HG03159 (cell line): ENCODE data around the gene MGMT.

Experiments used
- ATAC-seq: cut with Tn5 transposase; IDR thresholded peaks from one replicate; pipeline ENCODE4 v1.9.1; 2021; ENCODE audit warnings: mild to moderate bottlenecking, moderate library complexity; ENCODE audit not compliant: unreplicated experiment

Gene MGMT

DNA sequence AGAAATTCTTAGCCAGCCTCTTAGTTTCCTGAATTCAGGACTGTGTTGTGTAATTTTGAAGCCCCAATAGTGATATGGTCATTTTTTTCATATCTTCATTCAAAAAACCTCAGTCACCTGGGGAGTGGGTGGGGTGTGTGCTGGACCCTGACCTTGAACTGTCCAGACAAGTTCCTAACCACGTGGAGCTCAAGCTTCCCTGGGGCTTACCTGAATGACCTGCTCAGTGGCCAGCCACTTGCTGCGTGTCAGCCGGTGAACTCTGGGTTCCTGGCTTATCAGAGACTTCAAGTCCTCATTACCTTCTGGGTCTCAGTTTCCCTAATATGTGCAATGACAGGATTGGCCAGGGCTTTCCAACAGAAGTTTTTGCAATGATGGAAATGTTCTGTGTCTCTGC lies 27.1 kb downstream of the MGMT start:
- ATAC-seq = no peak

DNA sequence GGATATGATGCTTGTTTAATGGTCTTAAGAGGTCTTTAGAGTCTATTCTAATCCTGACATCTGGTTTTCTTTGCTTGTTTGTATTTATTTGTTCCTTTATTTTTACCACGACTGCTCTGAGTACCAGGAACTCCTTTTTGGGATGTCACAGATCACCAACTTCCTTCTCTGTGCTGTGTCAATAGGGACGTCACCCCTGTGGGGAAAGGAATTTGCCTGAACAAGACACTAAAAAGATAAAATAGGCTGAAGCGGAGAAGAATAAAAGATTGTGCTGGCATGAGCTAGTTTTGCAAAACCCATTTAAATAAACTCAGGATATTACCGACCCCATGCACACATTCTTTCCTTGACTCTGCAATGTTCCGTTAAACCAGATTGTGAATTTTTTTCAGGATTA lies 27.7 kb downstream of the MGMT start:
- no peak for ATAC-seq

DNA sequence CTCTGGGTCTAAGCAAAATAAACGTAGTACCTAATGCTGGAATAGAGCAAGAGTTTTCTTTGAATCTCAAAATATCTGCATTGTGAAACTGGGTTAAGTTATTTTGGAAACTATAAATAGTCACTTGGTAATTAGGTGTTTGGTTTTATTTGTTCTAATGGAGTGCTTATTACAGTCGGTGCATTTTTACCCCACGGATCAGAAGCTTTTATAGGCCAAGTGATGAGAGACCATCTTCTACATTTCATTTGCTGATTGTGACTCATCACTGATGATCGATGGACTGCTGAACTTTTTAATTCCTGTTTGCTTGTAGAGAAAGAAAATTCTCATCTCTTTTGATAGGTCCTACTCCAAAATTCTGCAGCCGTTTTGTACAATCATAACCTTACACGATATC lies 28.2 kb downstream of the MGMT start:
- ATAC-seq = no peak

DNA sequence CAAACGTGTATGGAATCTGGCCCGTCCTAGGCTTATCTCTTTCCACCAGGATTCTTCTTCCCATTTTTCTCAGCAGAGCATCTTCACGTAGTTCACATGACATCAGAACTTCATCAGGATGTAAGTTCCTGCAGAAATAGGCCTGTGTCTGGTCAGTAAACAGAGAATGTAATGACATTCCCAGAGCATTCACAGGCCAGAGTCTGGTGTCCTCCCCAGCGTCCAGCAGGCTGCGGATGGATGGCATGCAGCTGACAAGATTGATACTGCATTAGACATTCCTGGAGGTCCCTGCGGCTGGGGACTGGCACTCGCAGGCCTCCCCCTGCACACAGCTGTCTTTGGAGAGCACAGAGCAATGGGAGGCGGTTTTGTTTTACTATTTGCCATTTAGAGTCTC lies 28.7 kb downstream of the MGMT start:
- no peak for ATAC-seq

DNA sequence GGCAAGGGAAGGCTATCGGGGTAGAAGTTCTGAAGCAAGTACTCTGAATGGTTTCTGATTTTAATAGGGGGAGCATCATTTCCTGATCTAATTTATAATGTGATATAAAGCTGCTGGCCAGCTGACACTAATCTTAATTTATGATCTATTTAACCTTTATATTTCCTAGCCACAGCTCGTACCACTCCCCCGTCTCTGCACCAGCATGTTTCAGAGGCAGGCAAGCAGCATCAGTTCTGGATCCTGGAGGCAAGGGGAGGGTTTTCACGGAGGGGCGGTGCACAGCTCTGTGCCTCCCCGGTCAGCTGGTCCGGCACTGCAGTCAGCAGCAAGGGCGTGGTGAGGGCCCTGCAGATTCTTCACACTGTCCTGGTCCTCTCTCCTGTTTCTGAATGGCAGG lies 30.0 kb downstream of the MGMT start:
- ATAC-seq = no peak

DNA sequence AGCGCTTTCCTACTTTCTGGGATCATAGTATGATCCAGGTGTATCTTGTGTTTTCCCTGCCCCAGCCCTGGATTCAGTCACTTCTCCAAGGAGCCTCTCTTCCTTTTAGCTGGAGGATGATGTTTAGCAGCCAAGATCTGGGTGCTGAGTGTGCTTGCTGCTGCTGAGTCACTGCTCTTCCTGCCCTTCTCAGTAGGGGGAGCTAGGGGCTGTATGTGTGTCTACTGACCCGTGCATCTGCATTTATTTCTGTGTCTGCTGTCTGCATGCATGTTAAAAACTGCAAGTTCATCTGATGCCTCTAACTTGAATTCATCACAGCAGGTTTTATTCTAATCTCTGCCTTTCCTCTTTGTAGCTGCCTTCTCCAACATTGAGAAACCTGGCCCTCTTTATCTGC lies 31.6 kb downstream of the MGMT start:
- no peak for ATAC-seq

DNA sequence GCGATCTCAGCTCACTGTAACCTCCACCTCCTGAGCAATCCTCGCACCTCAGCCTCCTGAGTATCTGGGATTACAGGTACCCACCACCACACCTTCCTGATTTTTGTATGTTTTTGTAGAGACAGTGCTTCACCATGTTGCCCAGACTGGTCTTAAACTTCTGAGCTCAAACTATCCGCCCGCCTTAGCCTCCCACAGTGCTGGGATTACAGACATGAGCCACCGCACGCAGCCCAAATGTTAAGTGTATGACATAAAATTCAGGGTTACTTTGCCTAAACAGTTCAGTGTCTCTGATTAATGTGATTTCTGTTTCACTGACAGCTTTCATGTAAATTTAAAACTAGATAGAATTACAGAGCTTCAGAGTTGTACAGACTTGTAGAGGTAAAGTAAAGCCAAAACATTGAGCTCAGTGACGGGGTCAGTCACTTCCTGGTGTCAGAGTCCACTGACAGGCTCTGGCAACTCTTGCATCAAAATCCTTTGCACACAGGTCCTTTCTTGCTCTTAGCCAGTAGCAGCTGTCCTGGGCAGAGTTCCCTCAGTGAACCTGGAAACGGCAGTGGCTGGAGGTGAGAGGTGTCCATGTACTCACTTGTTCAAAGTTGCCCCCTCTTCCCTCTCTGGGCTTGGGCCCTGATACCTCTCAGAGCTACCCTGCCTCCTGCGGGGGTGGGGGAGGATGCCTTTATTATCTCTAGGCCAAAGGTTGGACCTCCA lies 33.7 kb downstream of the MGMT start:
- no peak for ATAC-seq

DNA sequence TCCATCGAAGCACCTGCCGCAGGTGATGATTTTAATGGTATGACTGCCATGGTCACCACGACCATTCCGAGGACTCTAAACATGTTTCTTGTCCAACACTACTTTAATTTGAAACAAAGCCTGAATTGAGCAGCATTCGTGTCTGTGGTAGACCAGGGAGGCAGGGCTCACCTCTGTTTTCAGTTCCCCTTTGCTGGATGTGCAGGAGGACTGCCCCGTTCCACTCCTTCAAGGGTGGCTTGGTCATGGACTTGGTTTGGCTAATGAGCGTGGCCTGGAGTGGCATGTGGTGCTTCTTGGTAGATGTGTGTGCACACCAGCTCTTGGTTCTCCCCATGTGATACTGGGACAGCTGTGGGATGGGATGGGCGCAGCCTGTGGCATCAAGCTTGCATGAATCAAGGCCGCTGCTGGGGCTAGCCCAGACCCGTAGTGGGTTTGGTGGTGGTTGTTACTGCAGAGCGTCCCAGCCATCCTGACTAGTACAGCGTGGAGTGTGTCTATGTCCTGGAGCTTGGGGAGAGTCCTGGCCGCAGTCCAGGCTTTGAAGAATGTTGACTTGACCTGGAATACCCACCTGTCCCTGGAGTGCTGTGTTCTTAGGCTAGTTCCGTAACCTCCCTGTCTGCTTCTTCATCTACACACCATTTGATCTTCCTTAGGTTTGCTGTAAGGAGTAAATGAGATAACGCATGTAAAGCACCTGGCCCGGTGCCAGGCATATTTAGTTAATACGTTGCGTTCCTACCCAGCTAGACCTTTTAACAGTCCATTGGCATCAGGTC lies 34.8 kb downstream of the MGMT start:
- peak; percentile 97 for ATAC-seq

DNA sequence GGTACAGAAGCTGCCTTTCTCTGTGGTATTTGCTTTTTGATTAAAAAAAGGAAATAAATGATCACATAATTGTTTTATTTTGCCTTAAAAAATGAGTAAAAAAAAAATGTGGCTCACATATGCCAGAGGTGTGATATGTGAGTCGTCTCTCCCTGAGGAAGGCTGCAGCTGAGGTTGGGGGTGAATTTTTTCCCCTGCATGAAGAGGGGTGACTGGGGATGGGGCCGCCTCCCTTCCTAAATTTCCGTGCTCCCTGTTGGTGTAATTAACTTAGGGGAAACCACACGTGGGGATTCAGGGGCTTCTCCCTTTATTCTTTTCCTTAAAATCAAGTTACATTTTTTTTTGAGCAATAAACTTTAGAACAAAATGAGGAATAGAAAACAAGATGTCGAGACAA lies 35.4 kb downstream of the MGMT start:
- no peak for ATAC-seq

DNA sequence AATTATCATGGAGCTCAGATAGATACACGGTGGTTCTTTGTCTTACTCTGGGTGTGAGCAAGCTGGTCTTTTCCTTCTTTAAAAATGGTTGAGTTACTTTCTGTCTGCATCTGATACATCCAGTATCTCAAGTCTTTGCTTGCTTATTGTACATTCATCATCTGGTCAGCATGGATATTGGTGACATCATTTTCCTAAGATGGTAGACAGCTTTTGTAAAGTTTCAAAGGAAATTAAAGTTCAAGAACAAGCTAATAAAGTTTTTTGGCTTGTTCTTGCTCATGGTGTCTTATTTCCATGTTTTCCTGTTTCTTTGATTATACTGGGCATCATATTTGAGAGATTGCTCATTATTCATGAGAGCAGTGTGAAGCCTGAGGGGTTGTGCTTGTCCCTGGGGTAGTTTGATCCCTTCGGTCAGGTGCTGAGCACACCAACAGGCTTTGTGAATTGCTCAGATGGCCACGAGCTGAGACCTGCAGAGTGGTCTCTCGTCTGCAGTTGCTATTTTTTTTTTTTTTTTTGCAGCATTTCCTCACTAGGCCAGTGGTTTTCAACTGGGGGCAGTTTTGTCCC lies 38.5 kb downstream of the MGMT start:
- no peak for ATAC-seq

DNA sequence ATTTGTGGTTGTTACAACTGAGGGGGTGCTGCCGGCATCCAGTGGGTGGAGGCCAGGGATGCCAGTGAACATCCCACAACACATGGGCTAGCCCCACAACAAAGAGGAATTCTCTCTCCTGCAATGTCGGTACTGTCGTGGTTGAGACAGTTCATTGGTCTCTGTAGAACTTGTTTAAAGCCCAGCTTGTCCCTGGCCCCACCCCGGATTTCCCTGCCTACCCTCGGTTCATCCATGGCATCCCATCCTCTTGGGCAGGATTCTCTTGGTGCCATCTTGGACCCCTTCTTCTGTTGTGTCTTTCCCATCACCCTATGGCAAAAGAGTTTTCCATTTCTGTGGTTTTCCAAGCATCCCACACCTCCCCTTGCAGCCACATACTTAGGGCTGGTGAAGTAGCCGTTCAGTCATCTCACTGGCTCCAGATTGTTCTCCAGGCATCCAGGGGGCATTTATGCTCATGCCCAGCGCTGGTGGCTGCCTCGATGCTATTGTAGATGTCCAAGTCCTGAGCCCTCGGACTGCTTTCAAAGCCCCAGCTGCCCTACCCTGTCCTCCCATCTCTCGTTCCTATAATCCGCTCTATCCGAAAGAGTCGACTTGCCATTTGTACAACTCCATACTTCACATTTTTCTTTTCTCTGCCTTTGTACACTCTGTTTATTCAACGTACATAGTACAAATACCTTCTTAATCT lies 39.2 kb downstream of the MGMT start:
- ATAC-seq = no peak

DNA sequence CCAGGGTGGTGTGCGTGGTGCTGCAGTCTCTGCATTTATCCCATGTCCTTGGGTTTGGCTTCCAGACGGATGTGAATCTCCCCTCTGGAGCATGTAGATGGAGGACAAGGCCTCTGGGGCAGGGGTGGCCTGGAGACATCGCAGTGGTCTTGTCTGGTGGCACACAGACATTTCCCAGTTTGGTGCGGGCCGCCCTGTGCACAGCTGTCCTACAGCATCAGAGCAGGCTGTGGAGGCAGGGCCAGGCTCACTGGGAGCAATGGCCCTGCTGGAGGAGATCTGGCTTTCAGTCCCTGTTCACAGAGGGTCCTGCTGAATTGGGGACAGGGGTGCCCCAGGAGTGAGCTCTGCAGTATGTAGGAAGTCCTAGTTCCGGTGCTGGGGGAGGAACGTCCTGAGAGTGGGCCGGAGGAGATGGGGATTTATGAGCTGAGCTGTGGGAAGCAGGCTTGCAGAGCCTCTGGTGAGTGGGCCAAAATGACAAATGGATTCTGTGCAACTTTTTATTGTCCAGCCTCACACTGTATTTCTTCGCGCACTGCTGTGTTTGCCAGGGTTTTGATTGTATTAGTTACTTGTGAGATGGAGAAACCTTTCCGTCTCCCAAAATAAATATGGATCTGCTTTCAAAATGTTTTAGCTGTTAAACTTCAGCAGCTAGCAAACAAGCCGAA lies 40.3 kb downstream of the MGMT start:
- no peak for ATAC-seq

DNA sequence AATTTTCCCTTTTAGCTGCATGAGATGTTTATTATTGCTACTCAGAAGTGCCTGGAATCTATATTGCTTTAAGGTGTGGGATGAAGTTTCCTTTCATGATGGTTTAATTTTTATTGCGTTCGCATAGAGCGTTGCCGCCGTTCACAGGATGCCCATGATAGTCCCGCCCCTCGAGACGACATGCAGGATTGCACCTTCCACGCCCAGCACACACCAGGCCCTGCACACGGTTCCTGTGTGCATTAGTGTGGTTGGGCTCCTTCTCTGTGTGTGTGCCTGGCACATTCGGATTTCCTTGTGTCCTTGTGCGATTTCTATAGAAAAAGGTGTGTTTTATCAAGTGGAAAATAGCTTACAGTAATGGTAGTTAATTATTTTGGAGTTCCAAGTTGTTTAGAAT lies 42.1 kb downstream of the MGMT start:
- no peak for ATAC-seq

DNA sequence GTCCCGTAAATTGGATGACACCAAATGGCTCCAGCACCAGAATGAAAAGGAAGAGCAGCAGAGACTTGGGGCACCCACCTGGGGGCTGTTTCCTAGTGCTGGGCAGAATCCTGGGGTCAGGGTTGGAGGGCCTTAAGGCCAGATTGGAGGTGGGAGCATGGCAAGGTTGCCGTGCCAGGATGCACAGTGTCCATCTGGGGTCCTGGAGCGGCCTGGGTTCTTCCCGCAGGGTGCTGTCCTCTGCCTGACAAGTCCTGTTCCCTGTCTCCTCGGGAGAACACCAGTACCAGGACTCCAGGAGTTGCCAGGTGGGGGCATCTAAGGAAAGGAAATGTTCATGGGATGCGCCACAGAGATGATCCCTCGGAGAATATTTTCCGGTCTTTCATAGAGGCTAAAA lies 42.8 kb downstream of the MGMT start:
- ATAC-seq = no peak

DNA sequence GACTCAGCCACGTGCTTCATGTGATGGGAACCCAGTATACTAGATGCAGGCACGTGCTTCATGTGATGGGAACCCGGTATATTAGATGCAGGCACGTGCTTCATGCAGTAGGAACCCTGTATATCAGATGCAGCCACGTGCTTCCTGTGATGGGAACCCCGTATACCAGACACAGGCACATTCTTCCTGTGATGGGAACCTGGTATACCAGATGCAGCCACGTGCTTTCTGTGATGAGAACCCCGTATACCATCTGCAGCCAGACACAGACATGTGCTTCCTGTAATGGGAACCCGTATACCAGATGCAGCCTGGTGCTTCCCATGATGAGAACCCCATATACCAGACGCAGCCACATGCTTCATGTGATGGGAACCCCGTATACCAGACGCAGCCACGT lies 44.0 kb downstream of the MGMT start:
- no peak for ATAC-seq

DNA sequence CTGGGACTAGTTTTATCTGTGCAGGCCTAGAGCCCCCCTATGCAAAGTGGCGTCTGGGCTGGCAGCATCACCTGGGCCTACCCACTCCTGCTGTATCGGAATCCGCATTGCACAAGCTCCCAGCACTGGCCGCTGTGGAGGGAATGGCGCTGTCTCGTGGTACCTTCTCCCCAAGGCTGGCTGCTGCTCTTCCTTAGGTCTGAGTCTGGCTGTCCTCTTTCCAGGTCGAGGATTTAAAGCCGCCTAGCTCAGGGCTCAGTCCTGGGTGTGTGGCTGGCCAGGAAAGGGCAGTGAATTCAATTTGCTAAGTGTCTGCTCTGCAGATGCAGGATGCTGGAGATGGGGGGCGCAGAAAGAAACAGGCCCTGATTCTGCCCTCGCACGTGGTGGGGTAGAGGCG lies 44.7 kb downstream of the MGMT start:
- ATAC-seq = no peak

DNA sequence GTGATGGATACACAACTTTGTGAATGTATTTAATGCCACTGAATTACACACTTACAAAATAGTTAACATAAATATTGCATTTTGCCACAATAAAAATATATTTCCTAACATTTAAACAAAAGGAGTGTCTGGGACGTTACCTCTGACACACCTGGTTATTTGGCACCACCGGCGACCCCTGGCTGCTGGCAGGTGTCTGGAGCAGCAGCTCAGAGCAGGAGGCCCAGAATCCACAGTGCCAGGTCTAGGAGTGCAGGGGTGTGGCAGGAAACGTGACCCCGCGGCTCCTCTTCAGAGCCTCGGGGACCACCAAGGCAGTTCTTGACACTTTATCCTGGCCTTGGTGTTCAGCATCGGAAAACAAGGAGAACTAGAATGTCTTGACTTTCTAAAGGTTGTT lies 46.3 kb downstream of the MGMT start:
- ATAC-seq = no peak

DNA sequence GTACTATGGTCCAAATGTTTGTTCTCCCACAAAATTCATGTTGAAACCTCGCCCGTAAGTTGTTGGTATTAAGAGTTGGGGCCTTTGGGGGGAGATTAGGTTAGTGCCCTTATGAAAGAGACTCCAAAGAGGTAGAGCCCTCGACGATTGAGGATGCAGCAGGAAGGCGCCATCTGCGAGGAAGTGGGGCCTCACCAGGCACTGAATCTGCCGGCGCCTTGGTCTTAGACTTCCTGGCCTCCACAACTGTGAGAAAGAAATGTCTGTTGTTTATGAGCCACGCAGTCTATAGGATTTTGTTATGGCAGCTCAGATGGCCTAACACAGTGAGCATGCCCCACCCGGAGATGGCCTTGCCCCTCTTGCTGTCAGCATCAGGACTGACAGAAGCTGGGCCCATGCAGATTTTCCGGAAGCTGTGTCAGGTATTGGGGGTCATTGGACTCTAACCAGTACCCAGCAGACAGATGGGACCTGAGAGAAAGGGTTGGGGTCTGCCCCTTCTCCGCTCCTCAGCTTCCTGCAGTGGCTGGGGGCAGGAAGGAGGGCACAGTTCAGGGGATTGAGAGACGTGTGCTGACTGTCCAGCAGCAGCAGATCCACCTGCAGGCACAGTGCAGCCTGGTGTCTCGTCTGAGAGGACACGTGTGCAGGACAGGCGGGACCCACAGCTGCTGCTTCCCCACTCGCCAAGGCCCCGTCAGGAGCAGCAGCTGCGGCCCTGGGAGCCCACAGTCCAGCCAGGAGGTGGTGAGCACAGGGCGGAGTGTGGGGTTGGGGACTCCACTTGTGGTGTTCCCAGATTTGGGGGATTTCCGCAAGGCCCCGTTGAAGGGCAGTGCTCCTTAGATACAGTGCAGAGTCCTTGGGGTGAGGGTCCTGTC lies 47.8 kb downstream of the MGMT start:
- no peak for ATAC-seq

DNA sequence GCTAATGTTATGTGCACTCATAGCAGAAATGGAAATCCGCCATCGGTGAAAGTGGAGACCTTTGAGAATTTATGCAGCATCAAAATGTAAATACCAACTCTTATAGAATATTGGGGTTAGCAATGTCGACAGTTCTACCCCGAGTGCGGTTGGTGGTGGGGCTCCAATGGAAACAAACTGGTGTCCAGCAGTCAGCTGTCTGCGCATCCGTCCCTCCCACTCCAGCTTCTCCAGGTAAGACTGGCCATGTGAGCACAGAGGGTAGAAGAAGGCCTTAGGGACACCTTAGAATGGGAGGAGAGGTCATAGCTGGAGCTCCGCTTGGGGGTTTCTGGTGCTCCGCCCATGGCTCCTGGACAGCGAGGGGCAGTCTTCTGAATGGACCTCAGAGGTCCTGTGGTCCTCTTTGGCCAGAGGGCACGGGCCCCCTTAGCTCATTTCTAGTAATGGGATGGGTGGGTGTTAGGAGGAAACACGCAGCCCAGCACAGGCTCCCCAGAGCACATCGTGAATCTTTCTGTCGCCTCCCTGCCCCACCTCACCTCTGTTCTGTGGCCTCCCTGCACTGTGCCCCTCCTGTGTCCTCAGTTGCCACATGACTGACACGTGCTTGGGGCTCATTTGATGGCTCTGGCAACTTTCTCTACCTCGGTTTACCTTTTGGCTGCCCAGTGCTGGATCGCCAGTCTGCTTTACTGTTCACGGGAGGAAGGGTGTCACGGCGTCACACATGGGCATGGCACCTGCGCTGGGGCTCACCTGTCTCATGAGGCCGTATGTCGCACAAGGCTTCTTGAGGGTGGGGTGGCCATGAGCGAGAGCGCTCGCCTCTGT lies 50.0 kb downstream of the MGMT start:
- no peak for ATAC-seq
